Rectal smooth muscle tissue (tissue), 1 donor: Measurements from ENCODE around the gene CLUH.

Experiments used
- H3K27ac ChIP-seq: one replicate; pipeline ENCODE4 v1.7.0; 2013; ENCODE audit warnings: low read depth, low read length, inconsistent platforms
- H3K27me3 ChIP-seq: one replicate; pipeline ENCODE4 v1.7.0; 2013; ENCODE audit warnings: low read length; ENCODE audit not compliant: control insufficient read depth, insufficient read depth
- H3K36me3 ChIP-seq: one replicate; pipeline ENCODE4 v1.7.0; 2013; ENCODE audit warnings: low read length; ENCODE audit not compliant: control insufficient read depth, insufficient read depth
- H3K4me1 ChIP-seq: one replicate; pipeline ENCODE4 v1.7.0; 2013; ENCODE audit warnings: low read length; ENCODE audit not compliant: control insufficient read depth, insufficient read depth
- H3K4me3 ChIP-seq: one replicate; pipeline ENCODE4 v1.7.0; 2013; ENCODE audit warnings: low read length
- H3K9ac ChIP-seq: one replicate; pipeline ENCODE4 v1.7.0; 2013; ENCODE audit warnings: low read length

The CLUH gene

DNA sequence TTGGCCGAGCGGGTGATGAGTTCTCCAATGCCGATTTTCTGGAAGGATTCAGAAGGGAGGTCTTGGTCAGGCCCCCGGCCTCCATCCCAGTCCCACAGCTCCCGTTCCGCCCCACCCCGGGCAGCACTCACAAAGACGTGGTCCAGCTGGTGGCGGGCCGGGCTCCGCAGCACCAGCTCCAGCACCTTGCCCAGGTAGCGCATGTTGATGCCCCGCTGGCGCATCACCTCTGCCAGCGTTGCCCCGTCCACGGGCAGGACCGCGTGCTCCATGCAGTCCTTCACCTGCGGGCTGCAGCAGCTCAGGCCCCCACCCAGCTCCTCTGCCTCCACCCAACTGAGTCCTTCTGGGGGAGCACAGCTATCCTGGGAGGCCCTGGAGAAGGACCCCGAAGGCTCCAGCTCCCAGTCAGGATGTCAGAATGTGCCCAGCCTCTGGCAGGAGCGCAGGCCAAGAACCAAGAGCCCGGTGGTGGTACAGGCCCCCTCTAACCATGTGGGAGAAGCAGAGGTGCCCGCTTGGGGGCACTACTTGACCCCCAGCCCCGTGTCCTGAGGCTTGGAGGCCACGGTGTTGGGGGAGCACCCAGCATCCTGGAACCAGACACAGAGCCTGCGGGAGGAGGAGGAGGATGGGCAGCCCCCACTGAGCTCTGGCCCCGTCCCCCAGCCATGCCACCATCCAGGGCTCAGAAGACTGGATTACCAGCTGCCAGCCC, 16.2 kb downstream of the CLUH start:
- Histone ChIP-seq H3K27ac (no peak overlapping the region), H3K4me1 (no peaks in the 10 kb centered on the region), H3K27me3 (no peaks in the 10 kb centered on the region), H3K9ac (no peak overlapping the region), H3K4me3 (no peak overlapping the region), H3K36me3 (peaks cover 32% of the 10 kb centered on the region)

GRCh38 chr17:2694381-2695242, 17.0 kb downstream of the CLUH start:
- Histone ChIP-seq H3K27ac (no peak overlapping the region), H3K4me1 (no peaks in the 10 kb centered on the region), H3K9ac (no peak overlapping the region), H3K27me3 (no peaks in the 10 kb centered on the region), H3K36me3 (peaks cover 37% of the 10 kb centered on the region), H3K4me3 (no peak overlapping the region)

- peaks cover 35% of the 10 kb centered on the region for H3K36me3 ChIP-seq
- no peak overlapping the region for H3K4me3 ChIP-seq
These were observed 17.8 kb downstream of the CLUH start for GRCh38 chr17:2693561-2694380.

GRCh38 chr17:2692781-2693135, 18.8 kb downstream of the CLUH start:
- Histone ChIP-seq H3K36me3 (peaks cover 29% of the 10 kb centered on the region), H3K27ac (no peak overlapping the region), H3K4me3 (no peak overlapping the region), H3K9ac (no peak overlapping the region), H3K4me1 (no peaks in the 10 kb centered on the region), H3K27me3 (no peaks in the 10 kb centered on the region)

More at GRCh38 chr17:2693561-2694380, 17.8 kb downstream of the CLUH start:
- H3K27ac ChIP-seq = no peak overlapping the region
- H3K4me1 ChIP-seq = no peaks in the 10 kb centered on the region
- H3K27me3 ChIP-seq = no peaks in the 10 kb centered on the region
- H3K9ac ChIP-seq = no peak overlapping the region

- no peak overlapping the region for H3K4me3 ChIP-seq
These were observed 19.4 kb downstream of the CLUH start for GRCh38 chr17:2691965-2692780.

GRCh38 chr17:2691069-2691871, 20.3 kb downstream of the CLUH start:
- H3K36me3 ChIP-seq = peaks cover 23% of the 10 kb centered on the region
- H3K4me1 ChIP-seq = peaks cover 7% of the 10 kb centered on the region
- no peak overlapping the region for H3K4me3 ChIP-seq
- no peak overlapping the region for H3K9ac ChIP-seq
- H3K27me3 ChIP-seq = no peaks in the 10 kb centered on the region
- no peak overlapping the region for H3K27ac ChIP-seq

More at GRCh38 chr17:2691965-2692780, 19.4 kb downstream of the CLUH start:
- no peaks in the 10 kb centered on the region for H3K27me3 ChIP-seq
- H3K4me1 ChIP-seq = peaks cover under 1% of the 10 kb centered on the region
- no peak overlapping the region for H3K27ac ChIP-seq
- peaks cover 29% of the 10 kb centered on the region for H3K36me3 ChIP-seq
- no peak overlapping the region for H3K9ac ChIP-seq

- Histone ChIP-seq H3K27me3 (no peaks in the 10 kb centered on the region), H3K9ac (no peak overlapping the region), H3K4me3 (no peak overlapping the region), H3K36me3 (peaks cover 18% of the 10 kb centered on the region), H3K4me1 (peaks cover 7% of the 10 kb centered on the region), H3K27ac (no peak overlapping the region)
These were observed 21.1 kb downstream of the CLUH start for GRCh38 chr17:2690165-2691068.

GRCh38 chr17:2689411-2690164, 22.0 kb downstream of the CLUH start:
- peaks cover 7% of the 10 kb centered on the region for H3K4me1 ChIP-seq
- no peak overlapping the region for H3K9ac ChIP-seq
- peaks cover 13% of the 10 kb centered on the region for H3K36me3 ChIP-seq
- H3K27me3 ChIP-seq = no peaks in the 10 kb centered on the region
- H3K4me3 ChIP-seq = no peak overlapping the region
- no peak overlapping the region for H3K27ac ChIP-seq

- Histone ChIP-seq H3K4me3 (no peak overlapping the region), H3K27ac (no peak overlapping the region), H3K9ac (no peak overlapping the region), H3K4me1 (peaks cover 13% of the 10 kb centered on the region), H3K36me3 (peaks cover 15% of the 10 kb centered on the region), H3K27me3 (no peaks in the 10 kb centered on the region)
These were observed 22.9 kb downstream of the CLUH start for GRCh38 chr17:2688351-2689342.
